ENCODE data around the gene PML. TPM values are rescaled to one million over a fixed set of nuclear protein-coding genes. Genes with fewer than 3 reads are reported as not detected.

Gene PML
- total and polyA plus RNA-seq, 8 donors = 16.0 to 170 (median 30.7) TPM

DNA sequence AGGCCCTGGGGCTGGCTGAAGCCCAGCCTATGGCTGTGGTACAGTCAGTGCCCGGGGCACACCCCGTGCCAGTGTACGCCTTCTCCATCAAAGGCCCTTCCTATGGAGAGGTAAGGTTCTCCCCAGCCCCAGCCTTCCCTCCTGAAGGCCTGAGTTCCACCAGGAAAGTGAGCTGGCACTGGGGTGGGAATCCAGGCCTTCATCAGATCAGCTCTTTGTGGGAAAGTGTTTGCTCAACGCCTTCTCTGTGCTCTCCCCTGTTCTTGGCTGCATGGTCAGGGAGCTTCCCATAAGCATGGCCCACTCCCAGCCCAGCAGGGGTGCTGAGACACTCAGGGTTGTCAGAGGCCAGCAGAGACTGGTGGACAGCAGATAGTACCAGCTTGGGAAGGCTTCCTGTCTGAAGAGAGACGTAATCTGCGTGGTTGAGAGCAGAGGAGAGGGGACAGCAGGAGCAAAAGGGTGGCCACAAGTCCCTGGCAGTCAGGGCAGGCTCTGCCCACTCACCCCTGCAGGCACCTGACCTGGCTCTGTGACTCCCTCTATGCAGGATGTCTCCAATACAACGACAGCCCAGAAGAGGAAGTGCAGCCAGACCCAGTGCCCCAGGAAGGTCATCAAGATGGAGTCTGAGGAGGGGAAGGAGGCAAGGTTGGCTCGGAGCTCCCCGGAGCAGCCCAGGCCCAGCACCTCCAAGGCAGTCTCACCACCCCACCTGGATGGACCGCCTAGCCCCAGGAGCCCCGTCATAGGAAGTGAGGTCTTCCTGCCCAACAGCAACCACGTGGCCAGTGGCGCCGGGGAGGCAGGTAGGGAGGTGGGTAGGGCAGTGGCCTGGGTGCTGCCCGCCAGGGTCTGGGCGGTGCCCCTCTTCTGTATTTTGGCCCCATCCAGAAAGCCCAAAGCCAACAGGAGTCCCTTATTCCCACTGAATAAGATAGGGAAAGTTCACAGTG, 38.4 kb downstream of the PML start:
- Histone ChIP-seq H3K27ac (no peak overlapping the region), H3K9me3 (no peaks in the 10 kb centered on the region), H3K27me3 (no peaks in the 10 kb centered on the region), H3K4me1 (peaks cover 0 to 24% (median 10%) of the 10 kb centered on the region in 4 donors), H3K4me3 (no peak overlapping the region), H3K36me3 (peaks cover 44 to 97% (median 77%) of the 10 kb centered on the region in 4 donors)
- TF ChIP-seq POLR2A (IDR thresholded peaks at IDR 0.05) (no peak), EP300 (IDR thresholded peaks at IDR 0.05) (no peak), POLR2AphosphoS5 (IDR thresholded peaks at IDR 0.05) (no peak)
- TF ChIP-seq, protein P1, sequence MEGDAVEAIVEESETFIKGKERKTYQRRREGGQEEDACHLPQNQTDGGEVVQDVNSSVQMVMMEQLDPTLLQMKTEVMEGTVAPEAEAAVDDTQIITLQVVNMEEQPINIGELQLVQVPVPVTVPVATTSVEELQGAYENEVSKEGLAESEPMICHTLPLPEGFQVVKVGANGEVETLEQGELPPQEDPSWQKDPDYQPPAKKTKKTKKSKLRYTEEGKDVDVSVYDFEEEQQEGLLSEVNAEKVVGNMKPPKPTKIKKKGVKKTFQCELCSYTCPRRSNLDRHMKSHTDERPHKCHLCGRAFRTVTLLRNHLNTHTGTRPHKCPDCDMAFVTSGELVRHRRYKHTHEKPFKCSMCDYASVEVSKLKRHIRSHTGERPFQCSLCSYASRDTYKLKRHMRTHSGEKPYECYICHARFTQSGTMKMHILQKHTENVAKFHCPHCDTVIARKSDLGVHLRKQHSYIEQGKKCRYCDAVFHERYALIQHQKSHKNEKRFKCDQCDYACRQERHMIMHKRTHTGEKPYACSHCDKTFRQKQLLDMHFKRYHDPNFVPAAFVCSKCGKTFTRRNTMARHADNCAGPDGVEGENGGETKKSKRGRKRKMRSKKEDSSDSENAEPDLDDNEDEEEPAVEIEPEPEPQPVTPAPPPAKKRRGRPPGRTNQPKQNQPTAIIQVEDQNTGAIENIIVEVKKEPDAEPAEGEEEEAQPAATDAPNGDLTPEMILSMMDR (IDR thresholded peaks at IDR 0.05) = no peak
- DNase-seq = peak; percentile 4 to 22
- WGBS, 5 donors = 83 to 92% (median 88%) methylated on average over 8 to 16 of the region's 16 CpGs
- intact Hi-C loops (cut with DNase I; ENCODE audit: low total_unique reads) = no loop called here

DNA sequence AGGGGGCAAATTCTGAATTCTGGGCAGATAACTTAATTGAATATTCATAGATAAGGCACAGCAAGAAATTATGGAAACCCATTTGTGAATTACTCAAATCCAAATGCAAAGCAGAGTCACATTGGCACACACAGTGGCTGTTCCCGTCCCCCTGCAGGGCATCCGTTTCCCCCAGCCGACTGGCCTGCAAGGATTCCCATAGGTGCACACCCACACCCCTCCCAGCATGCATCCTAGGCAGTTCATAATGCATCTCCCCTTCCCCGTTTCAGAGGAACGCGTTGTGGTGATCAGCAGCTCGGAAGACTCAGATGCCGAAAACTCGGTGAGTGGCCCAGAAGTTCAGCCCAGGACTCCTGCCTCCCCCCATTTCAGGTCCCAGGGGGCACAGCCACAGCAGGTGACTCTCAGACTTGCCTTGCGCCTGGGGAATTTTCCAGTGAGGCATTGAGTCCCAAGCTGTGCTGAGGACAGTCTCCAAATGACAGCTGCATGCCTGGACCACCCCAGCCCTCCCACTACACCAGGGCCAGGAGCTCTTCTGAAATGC, 39.8 kb downstream of the PML start:
- no peak for DNase-seq
- Histone ChIP-seq H3K27ac (no peak overlapping the region), H3K27me3 (no peaks in the 10 kb centered on the region), H3K4me1 (peaks cover 7 to 25% (median 14%) of the 10 kb centered on the region in 4 donors), H3K9me3 (no peaks in the 10 kb centered on the region), H3K4me3 (no peak overlapping the region), H3K36me3 (peaks cover 40 to 90% (median 77%) of the 10 kb centered on the region in 4 donors)
- 80 to 90% (median 89%) methylated on average over 7 to 10 of the region's 10 CpGs for WGBS, 5 donors
- TF ChIP-seq POLR2AphosphoS5 (IDR thresholded peaks at IDR 0.05) (no peak), EP300 (IDR thresholded peaks at IDR 0.05) (no peak), POLR2A (IDR thresholded peaks at IDR 0.05) (no peak)
- TF ChIP-seq, protein P1 (IDR thresholded peaks at IDR 0.05) = no peak
- intact Hi-C loops (cut with DNase I; ENCODE audit: low total_unique reads) = no loop called here

GRCh38 chr15:74035121-74036017, 40.9 kb downstream of the PML start:
- DNase-seq = no peak
- H3K27ac ChIP-seq = no peak overlapping the region
- H3K9me3 ChIP-seq = no peaks in the 10 kb centered on the region
- intact Hi-C loops (cut with DNase I; ENCODE audit: low total_unique reads) = no loop called here
- peaks cover 40 to 80% (median 66%) of the 10 kb centered on the region in 4 donors for H3K36me3 ChIP-seq
- TF ChIP-seq POLR2AphosphoS5 (IDR thresholded peaks at IDR 0.05) = no peak
- TF ChIP-seq, protein P1 (IDR thresholded peaks at IDR 0.05) = no peak
- no peak for TF ChIP-seq POLR2A (IDR thresholded peaks at IDR 0.05)
- TF ChIP-seq EP300 (IDR thresholded peaks at IDR 0.05) = no peak
- peaks cover 12 to 36% (median 22%) of the 10 kb centered on the region in 4 donors for H3K4me1 ChIP-seq
- H3K27me3 ChIP-seq = no peaks in the 10 kb centered on the region
- no peak overlapping the region for H3K4me3 ChIP-seq
- WGBS, 5 donors = 87 to 95% (median 93%) methylated on average over 23 to 28 of the region's 28 CpGs

All from stomach (tissue), 9 donors.